Breast epithelium (tissue), 3 donors: ENCODE results near the gene CNTNAP2.

ENCODE experiments used
- POLR2A ChIP-seq: fragments of 450-650 bp; IDR thresholded peaks from one replicate; pipeline ENCODE4 v1.6.1; 2016; ENCODE audit warnings: antibody characterized with exemption, mild to moderate bottlenecking, moderate library complexity
- TF ChIP-seq, protein P1 (sequence below), 3 donors: fragments of 450-650 bp; IDR thresholded peaks; one replicate each; pipeline ENCODE4 v1.5.1; 2016 to 2017; ENCODE audit warnings: antibody characterized with exemption in 3 of 3, mild to moderate bottlenecking in 3 of 3, moderate library complexity in 3 of 3

DNA sequence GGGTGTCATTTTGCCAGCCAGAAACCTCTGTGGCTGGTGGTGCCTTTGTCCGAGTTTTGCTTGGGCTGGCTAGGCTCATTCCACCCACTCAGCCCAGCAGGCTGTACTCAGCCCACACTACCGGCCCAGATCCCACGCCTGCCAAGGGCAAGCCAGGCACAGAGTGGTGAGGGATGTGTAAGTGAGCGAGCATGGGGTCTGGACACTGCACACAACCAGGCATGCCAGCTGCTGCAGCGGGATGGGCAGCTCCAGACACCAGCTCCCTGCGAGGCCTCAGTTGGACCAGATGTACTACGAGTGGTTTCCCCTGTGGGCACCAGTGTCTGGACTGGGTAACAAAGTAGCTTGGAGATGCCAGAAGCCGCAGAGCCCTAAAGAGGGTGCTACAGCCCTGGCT is 2339.8 kb downstream of the CNTNAP2 start:
- no peak for TF ChIP-seq POLR2A
- TF ChIP-seq, protein P1, sequence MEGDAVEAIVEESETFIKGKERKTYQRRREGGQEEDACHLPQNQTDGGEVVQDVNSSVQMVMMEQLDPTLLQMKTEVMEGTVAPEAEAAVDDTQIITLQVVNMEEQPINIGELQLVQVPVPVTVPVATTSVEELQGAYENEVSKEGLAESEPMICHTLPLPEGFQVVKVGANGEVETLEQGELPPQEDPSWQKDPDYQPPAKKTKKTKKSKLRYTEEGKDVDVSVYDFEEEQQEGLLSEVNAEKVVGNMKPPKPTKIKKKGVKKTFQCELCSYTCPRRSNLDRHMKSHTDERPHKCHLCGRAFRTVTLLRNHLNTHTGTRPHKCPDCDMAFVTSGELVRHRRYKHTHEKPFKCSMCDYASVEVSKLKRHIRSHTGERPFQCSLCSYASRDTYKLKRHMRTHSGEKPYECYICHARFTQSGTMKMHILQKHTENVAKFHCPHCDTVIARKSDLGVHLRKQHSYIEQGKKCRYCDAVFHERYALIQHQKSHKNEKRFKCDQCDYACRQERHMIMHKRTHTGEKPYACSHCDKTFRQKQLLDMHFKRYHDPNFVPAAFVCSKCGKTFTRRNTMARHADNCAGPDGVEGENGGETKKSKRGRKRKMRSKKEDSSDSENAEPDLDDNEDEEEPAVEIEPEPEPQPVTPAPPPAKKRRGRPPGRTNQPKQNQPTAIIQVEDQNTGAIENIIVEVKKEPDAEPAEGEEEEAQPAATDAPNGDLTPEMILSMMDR (IDR thresholded peaks at IDR 0.05): no peak
